Measurements from ENCODE around the gene IQCF6. TPM values are rescaled to one million over a fixed set of nuclear protein-coding genes. Genes with fewer than 3 reads are reported as not detected.

The IQCF6 gene
- polyA plus RNA-seq, 1 experiment, result not detected

Other genes starting within 250 kb of the IQCF6 start
- gene RAD54L2, start 240.5 kb downstream of the IQCF6 start, polyA plus RNA-seq (2011; rRNA removed), result 5.2 and 5.9 TPM in 2 replicates
- 72.5 and 100.0 TPM in 2 replicates for gene TEX264, start 108.0 kb downstream of the IQCF6 start, polyA plus RNA-seq (2011; rRNA removed)
- gene GRM2, start 72.2 kb downstream of the IQCF6 start, polyA plus RNA-seq (2011; rRNA removed), result 0.01 and 0.09 TPM in 2 replicates
- gene IQCF2, start 82.4 kb upstream of the IQCF6 start, polyA plus RNA-seq (2011; rRNA removed), result not detected in 2 replicates
- gene IQCF5, start 96.4 kb upstream of the IQCF6 start, polyA plus RNA-seq (2011; rRNA removed), result not detected in 2 replicates
- not detected in 2 replicates for gene IQCF1, start 124.1 kb upstream of the IQCF6 start, polyA plus RNA-seq (2011; rRNA removed)
- 16.5 and 23.4 TPM in 2 replicates for gene RRP9, start 162.7 kb upstream of the IQCF6 start, polyA plus RNA-seq (2011; rRNA removed)
- 24.4 and 33.0 TPM in 2 replicates for gene PARP3, start 163.1 kb upstream of the IQCF6 start, polyA plus RNA-seq (2011; rRNA removed)
- gene GPR62, start 176.1 kb upstream of the IQCF6 start, polyA plus RNA-seq (2011; rRNA removed), result not detected in 2 replicates
- gene PCBP4, start 188.2 kb upstream of the IQCF6 start, polyA plus RNA-seq (2011; rRNA removed), result 55.9 and 88.7 TPM in 2 replicates
- 53.6 and 61.1 TPM in 2 replicates for gene ABHD14B, start 194.8 kb upstream of the IQCF6 start, polyA plus RNA-seq (2011; rRNA removed)
- gene ABHD14A, start 195.8 kb upstream of the IQCF6 start, polyA plus RNA-seq (2011; rRNA removed), result 10.7 and 16.5 TPM in 2 replicates
- 31.7 and 55.7 TPM in 2 replicates for gene ACY1, start 204.3 kb upstream of the IQCF6 start, polyA plus RNA-seq (2011; rRNA removed)
- gene RPL29, start 216.7 kb upstream of the IQCF6 start, polyA plus RNA-seq (2011; rRNA removed), result 1,978 and 2,324 TPM in 2 replicates

All from BJ (cell line).